Pancreas (tissue), 10 donors: Measurements from ENCODE around the gene SLC25A4. TPM values are rescaled to one million over a fixed set of nuclear protein-coding genes. Genes with fewer than 3 reads are reported as not detected.

Experiments
- ATAC-seq, 4 donors: fragments of 200-7000 bp; cut with Tn5 transposase; one replicate each; pipeline versions ENCODE4 v1.8.0 to v1.9.1; 2020; ENCODE audit warnings: mild to moderate bottlenecking in 4 of 4, moderate library complexity in 4 of 4
- DNase-seq, 6 donors: peaks; one replicate each; pipeline ENCODE4 v3.0.0-alpha.2; 2020
- FAIRE-seq: peaks from 2 replicates; lab custom pipeline; 2012; peaks lifted over from hg19 to GRCh38; lab: Jason Lieb, UNC
- H3K27ac ChIP-seq, 4 donors: fragments of 200-600 bp; sonication (generic); 1 replicate in 3 of 4; 2 replicates in 1 of 4; pipeline versions ENCODE4 v1.5.0 to v1.8.0; 2020
- H3K27me3 ChIP-seq, 4 donors: fragments of 200-600 bp; one replicate each; pipeline ENCODE4 v1.8.0; 2021
- H3K36me3 ChIP-seq, 3 donors: fragments of 200-600 bp; sonication (generic) in 1 of 3; one replicate each; pipeline versions ENCODE4 v1.5.0 to v1.8.0; 2020 to 2021
- H3K4me1 ChIP-seq, 3 donors: fragments of 200-600 bp; one replicate each; pipeline ENCODE4 v1.8.0; 2021
- H3K4me3 ChIP-seq, 4 donors: fragments of 200-600 bp; sonication (generic) in 2 of 4; one replicate each; pipeline versions ENCODE4 v1.5.0 to v1.8.0; 2020 to 2021
- H3K9me3 ChIP-seq, 4 donors: fragments of 200-600 bp; one replicate each; pipeline ENCODE4 v1.8.0; 2021
- CTCF ChIP-seq, 4 donors: fragments of 200-600 bp; sonication (generic) in 3 of 4; IDR thresholded peaks; one replicate each; pipeline versions ENCODE4 v1.5.0 to v1.8.0; 2021; ENCODE audit warnings: antibody characterized with exemption in 4 of 4
- WGBS, 2 donors: extraction: QIAGEN DNeasy Blood & Tissue Kit; methylation state at CpG; one replicate each; pipeline ENCODE4 v1.1.7; 2013; 5-methylcytosine and 5-hydroxymethylcytosine counted together
- intact Hi-C, 3 donors: fragments of 100-400 bp; cut with DNase I; formaldehyde crosslinking; loops; one replicate each; pipeline versions ENCODE4 v1.11.1 to v1.14.2; 2022
- polyA plus RNA-seq, 2 donors: library from polyadenylated mRNA; stranded (reverse); fragments of 200-250 nt; gene quantifications; one replicate each; pipeline ENCODE4 v1.2.3, GENCODE V29; 2013
- total RNA-seq, 6 donors: library from RNA; stranded (reverse); fragmentation: NEBNext Ultra II Directional in 4 of 6; extraction: Animal tissue kit (Norgen Biotek cat#: 25700) in 4 of 6; gene quantifications; one replicate each; pipeline versions ENCODE4 v1.2.1 to v1.2.4, GENCODE V29; 2021 to 2023
- donor health status: healthy with polysubstance abuse.
- donor health status: DM: no; HTN: no; CAD: no; lungs with moderate emphysema.
- donor health status: DM: no; HTN: no; CAD: no.
- donor health status: control.
- donor health status: control.
- donor health status: Bipolar disorder and iron deficiency.
- donor health status: DM: yes; HTN: yes; CAD: no.
- donor health status: DM: no; HTN: no; CAD: no.
- donor health status: DM: no; HTN: no; CAD: no.
- donor health status: DM: yes; HTN: yes; CAD: no.

SLC25A4 gene
- total and polyA plus RNA-seq, 8 donors = 12.4 to 26.5 (median 13.5) TPM

GRCh38 chr4:185110375-185110823 lies 32.7 kb upstream of the SLC25A4 start:
- ATAC-seq = peak; percentile 63 to 80 (median 71)
- 30 to 34% methylated on average over 11 of the region's 11 CpGs for WGBS, 2 donors
- no peaks in the 10 kb centered on the region for H3K27me3 ChIP-seq
- peak; percentile 66 to 81 (median 76) for DNase-seq
- intact Hi-C loops = no loop called here
- no peak for FAIRE-seq
- TF ChIP-seq CTCF (IDR thresholded peaks at IDR 0.05) = no peak
- H3K4me3 ChIP-seq = no peak overlapping the region
- peak overlapping the region; percentile 20 to 75 (median 57) for H3K27ac ChIP-seq
- H3K9me3 ChIP-seq = no peaks in the 10 kb centered on the region
- H3K4me1 ChIP-seq = peaks cover 20 to 39% (median 29%) of the 10 kb centered on the region in 3 donors
- no peaks in the 10 kb centered on the region for H3K36me3 ChIP-seq

GRCh38 chr4:185112104-185112503 lies 31.0 kb upstream of the SLC25A4 start:
- peak; percentile 54 to 78 (median 68) for ATAC-seq
- H3K4me3 ChIP-seq = no peak overlapping the region
- DNase-seq = peak in 3 of 6 donors; percentile 44 to 74 (median 72)
- H3K9me3 ChIP-seq = no peaks in the 10 kb centered on the region
- peak overlapping the region in 3 of 4 donors; percentile 16 to 70 (median 48) for H3K27ac ChIP-seq
- H3K27me3 ChIP-seq = no peaks in the 10 kb centered on the region
- FAIRE-seq = no peak
- H3K4me1 ChIP-seq = peaks cover 20 to 47% (median 35%) of the 10 kb centered on the region in 3 donors
- no peak for TF ChIP-seq CTCF (IDR thresholded peaks at IDR 0.05)
- intact Hi-C loops = no loop called here
- 73 to 74% methylated on average over 2 of the region's 2 CpGs for WGBS, 2 donors
- no peaks in the 10 kb centered on the region for H3K36me3 ChIP-seq

DNA sequence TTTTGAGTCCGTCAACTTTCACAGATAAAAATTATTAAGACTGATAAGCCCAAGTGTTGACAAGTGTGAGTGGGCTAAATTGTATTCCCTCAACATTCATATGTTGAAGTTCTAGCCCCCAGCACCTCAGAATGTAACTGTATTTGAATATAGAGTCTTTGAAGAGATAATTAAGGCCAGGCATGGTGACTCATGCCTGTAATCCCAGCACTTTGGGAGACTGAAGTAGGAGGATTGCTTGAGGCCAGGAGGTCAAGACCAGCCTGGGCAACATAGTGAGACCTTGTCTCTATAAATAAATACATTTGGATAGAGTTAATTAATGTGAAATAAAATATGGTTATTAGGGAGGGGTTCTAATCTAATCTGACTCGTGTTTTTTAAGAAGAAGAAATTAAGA lies 29.7 kb upstream of the SLC25A4 start:
- Histone ChIP-seq H3K4me3 (no peak overlapping the region), H3K27me3 (no peaks in the 10 kb centered on the region), H3K36me3 (no peaks in the 10 kb centered on the region), H3K9me3 (no peaks in the 10 kb centered on the region), H3K27ac (no peak overlapping the region), H3K4me1 (peaks cover 20 to 41% (median 28%) of the 10 kb centered on the region in 3 donors)
- DNase-seq (no peak), ATAC-seq (no peak), FAIRE-seq (no peak)
- TF ChIP-seq CTCF (IDR thresholded peaks at IDR 0.05) = no peak
- WGBS, 2 donors = 65 to 77% methylated on average over 2 of the region's 2 CpGs
- intact Hi-C loops = no loop called here

DNA sequence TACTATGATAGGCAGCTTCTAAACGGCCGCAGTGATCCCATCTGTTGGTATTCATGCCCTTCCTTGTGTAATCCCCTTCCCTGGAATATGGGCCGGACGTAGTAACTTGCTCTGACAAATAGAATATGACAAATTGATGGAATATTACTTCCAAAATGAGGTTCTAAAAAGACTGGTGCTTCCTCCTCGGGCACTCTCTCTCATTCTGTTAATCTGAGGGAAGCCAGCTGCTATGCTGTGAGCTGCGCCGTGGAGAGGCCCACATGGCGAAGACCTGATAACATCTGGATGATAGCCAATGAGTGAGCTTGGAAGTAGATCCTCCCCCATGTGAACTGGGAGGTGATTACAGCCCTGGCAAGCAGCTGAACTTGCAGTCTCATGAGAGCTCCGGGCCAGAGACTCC lies 27.2 kb upstream of the SLC25A4 start:
- H3K27ac ChIP-seq = peak overlapping the region; percentile 43 to 82 (median 74)
- no peak for TF ChIP-seq CTCF (IDR thresholded peaks at IDR 0.05)
- peaks cover 11 to 22% (median 15%) of the 10 kb centered on the region in 3 donors for H3K4me1 ChIP-seq
- ATAC-seq (peak; percentile 92 to 99 (median 96)), DNase-seq (peak; percentile 69 to 93 (median 88)), FAIRE-seq (no peak)
- no peaks in the 10 kb centered on the region for H3K9me3 ChIP-seq
- H3K27me3 ChIP-seq = no peaks in the 10 kb centered on the region
- H3K4me3 ChIP-seq = peak overlapping the region in 1 of 4 donors; percentile 15
- 4 to 6% methylated on average over 9 of the region's 9 CpGs for WGBS, 2 donors
- no peaks in the 10 kb centered on the region for H3K36me3 ChIP-seq
- intact Hi-C loops = no loop called here

DNA sequence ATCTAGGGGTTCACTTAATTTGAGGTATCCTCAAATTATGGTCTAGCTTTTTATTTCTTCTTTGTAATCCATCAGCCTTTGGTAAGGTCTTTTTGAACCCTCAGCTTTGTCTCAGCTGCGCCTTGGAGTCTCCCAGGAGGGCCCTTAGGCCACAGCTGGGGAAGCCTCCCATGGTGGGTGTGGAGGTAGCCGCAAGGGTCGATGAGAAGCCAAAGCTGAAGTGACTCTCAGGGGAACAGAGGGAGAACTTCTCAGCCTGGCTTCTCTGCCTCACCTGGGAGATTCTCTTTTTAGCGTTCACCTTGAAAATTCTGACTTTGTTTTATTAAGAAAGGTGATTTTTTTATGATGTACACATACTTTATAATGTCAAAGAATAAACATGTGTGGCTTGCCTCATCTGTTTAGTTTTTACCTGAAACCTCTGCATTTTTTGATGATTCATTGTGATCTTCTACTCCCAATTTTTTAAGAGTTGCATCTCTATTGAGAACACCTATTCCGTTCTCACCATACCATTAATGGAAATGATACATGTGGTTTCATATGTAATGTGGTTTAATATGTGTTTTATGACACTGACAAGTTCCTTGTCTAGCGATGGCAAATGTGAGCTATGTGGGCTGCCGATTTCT lies 25.6 kb upstream of the SLC25A4 start:
- no peak for ATAC-seq
- intact Hi-C loops = no loop called here
- H3K36me3 ChIP-seq = no peaks in the 10 kb centered on the region
- FAIRE-seq = no peak
- H3K27ac ChIP-seq = no peak overlapping the region
- TF ChIP-seq CTCF (IDR thresholded peaks at IDR 0.05) = no peak
- 88 to 93% methylated on average over 7 of the region's 7 CpGs for WGBS, 2 donors
- peaks cover 2 to 10% (median 8%) of the 10 kb centered on the region in 3 donors for H3K4me1 ChIP-seq
- H3K4me3 ChIP-seq = no peak overlapping the region
- no peak for DNase-seq
- no peaks in the 10 kb centered on the region for H3K27me3 ChIP-seq
- no peaks in the 10 kb centered on the region for H3K9me3 ChIP-seq
